HCT116 (cell line): Measurements from ENCODE around the gene EMILIN1. TPM values are rescaled to one million over a fixed set of nuclear protein-coding genes. Genes with fewer than 3 reads are reported as not detected.

ENCODE experiments used
- ATAC-seq: fragments of 200-7000 bp; cut with Tn5 transposase; 2 replicates; pipeline ENCODE4 v1.9.1; 2020; ENCODE audit warnings: mild to moderate bottlenecking, moderate library complexity
- BruUV-seq: library from RNA; stranded (reverse); fragments of 400-500 nt; replicated peaks from 2 replicates; lab custom pipeline; 2021; lab: Mats Ljungman, UMichigan
- CTCF ChIA-PET: fragments of 300-600 bp; sonication (Branson Sonifier 250); formaldehyde crosslinking; loops from one replicate; lab custom pipeline; 2021; ENCODE audit warnings: antibody characterized with exemption; lab: Charles Lee
- POLR2A ChIA-PET: fragments of 300-600, 350-600 bp; sonication (Branson Sonifier 250); formaldehyde crosslinking; loops from one replicate; lab custom pipeline; 2021; ENCODE audit warnings: antibody characterized with exemption; lab: Charles Lee
- RAD21 ChIA-PET, 2 experiments: fragments of 300-600 bp; sonication (Branson Sonifier 250); formaldehyde crosslinking; loops; one replicate each; lab custom pipeline; 2023; ENCODE audit warnings: low total read pairs in 2 of 2; ENCODE audit not compliant: uncharacterized antibody in 2 of 2, unreplicated experiment in 2 of 2, low non-redundant PET in 1 of 2; lab: Charles Lee
- DNase-seq: peaks from one replicate; pipeline ENCODE4 v3.0.0-alpha.2; 2010; ENCODE audit warnings: low read depth, low spot score
- H2AFZ ChIP-seq: fragments of 200-600 bp; shearing (Covaris generic), sonication (generic); 2 replicates; pipeline ENCODE4 v1.6.1; 2017; ENCODE audit warnings: low read depth, mixed run types, mixed read lengths, antibody characterized with exemption, low read length; ENCODE audit not compliant: poor library complexity, severe bottlenecking
- H3K27ac ChIP-seq: 2 replicates; pipeline ENCODE4 v1.5.1; 2012; ENCODE audit warnings: low read depth, low read length
- H3K27me3 ChIP-seq: fragments of 200-600 bp; sonication (generic); 2 replicates; pipeline ENCODE4 v1.6.1; 2016; ENCODE audit warnings: mixed run types, low read length, mixed read lengths; ENCODE audit not compliant: insufficient read depth
- H3K36me3 ChIP-seq, 2 experiments: fragments of 200-500 bp in 1 of 2; fragments of 200-600 bp in 1 of 2; sonication (Bioruptor generic) in 1 of 2; sonication (generic) in 1 of 2; 2 replicates each; pipeline versions ENCODE4 v1.5.1 to v1.6.1; 2014 to 2016; ENCODE audit warnings: low read length in 2 of 2, inconsistent platforms in 1 of 2, mixed read lengths in 1 of 2, mixed run types in 1 of 2; ENCODE audit not compliant: insufficient read depth in 2 of 2, control insufficient read depth in 1 of 2
- H3K4me1 ChIP-seq, 2 experiments: fragments of 200-600 bp in 1 of 2; sonication (generic) in 1 of 2; 2 replicates each; pipeline versions ENCODE4 v1.5.1 to v1.6.1; 2012 to 2017; ENCODE audit warnings: low read length in 2 of 2, inconsistent platforms in 1 of 2, mild to moderate bottlenecking in 1 of 2, mixed read lengths in 1 of 2, mixed run types in 1 of 2, moderate library complexity in 1 of 2; ENCODE audit not compliant: insufficient read depth in 2 of 2, control insufficient read depth in 1 of 2
- H3K4me2 ChIP-seq: fragments of 200-600 bp; sonication (generic); 2 replicates; pipeline ENCODE4 v1.6.1; 2017; ENCODE audit warnings: mixed run types, low read length, mixed read lengths
- H3K4me3 ChIP-seq, 2 experiments: fragments of 200-600 bp in 1 of 2; sonication (generic) in 1 of 2; replicated peaks in 1 of 2; 2 replicates each; pipeline ENCODE4 v1.5.1; 2011 to 2016; ENCODE audit warnings: low read length in 2 of 2, control low read depth in 1 of 2, low read depth in 1 of 2, mild to moderate bottlenecking in 1 of 2, mixed read lengths in 1 of 2, mixed run types in 1 of 2
- H3K79me2 ChIP-seq: fragments of 200-600 bp; sonication (generic); 2 replicates; pipeline ENCODE4 v1.6.1; 2017; ENCODE audit warnings: mild to moderate bottlenecking, mixed run types, low read length, moderate library complexity, mixed read lengths; ENCODE audit not compliant: insufficient read depth
- H3K9ac ChIP-seq: fragments of 200-600 bp; sonication (generic); 2 replicates; pipeline ENCODE4 v1.6.1; 2016; ENCODE audit warnings: low read length, mixed read lengths
- H3K9me2 ChIP-seq: fragments of 200-600 bp; sonication (generic), shearing (Covaris generic); 2 replicates; pipeline ENCODE4 v1.6.1; 2017; ENCODE audit warnings: mixed run types, mild to moderate bottlenecking, moderate library complexity; ENCODE audit not compliant: insufficient read depth
- H3K9me3 ChIP-seq, 2 experiments: fragments of 200-500 bp in 1 of 2; fragments of 200-600 bp in 1 of 2; sonication (Bioruptor generic) in 1 of 2; sonication (generic) in 1 of 2; 2 replicates each; pipeline ENCODE4 v1.6.1; 2014 to 2017; ENCODE audit warnings: low read length in 2 of 2, mixed read lengths in 2 of 2, inconsistent platforms in 1 of 2, low read depth in 1 of 2, mild to moderate bottlenecking in 1 of 2, mixed run types in 1 of 2, moderate library complexity in 1 of 2; ENCODE audit not compliant: control insufficient read depth in 1 of 2, insufficient read depth in 1 of 2
- H4K20me1 ChIP-seq: fragments of 200-600 bp; sonication (generic), shearing (Covaris generic); 2 replicates; pipeline ENCODE4 v1.6.1; 2017; ENCODE audit warnings: mixed run types, mild to moderate bottlenecking, moderate library complexity; ENCODE audit not compliant: insufficient read depth
- CEBPB ChIP-seq: IDR thresholded peaks from 2 replicates; pipeline ENCODE4 v1.6.1; 2012; ENCODE audit warnings: low read depth
- EGR1 ChIP-seq: IDR thresholded peaks from 2 replicates; pipeline ENCODE4 v1.6.1; 2012; ENCODE audit warnings: low read depth
- ELF1 ChIP-seq: IDR thresholded peaks from 2 replicates; pipeline ENCODE4 v1.6.1; 2012; ENCODE audit warnings: low read depth, borderline replicate concordance
- EZH2phosphoT487 ChIP-seq: fragments of 200-600 bp; IDR thresholded peaks from 2 replicates; pipeline ENCODE4 v1.6.1; 2018; ENCODE audit warnings: antibody characterized with exemption, borderline replicate concordance
- RAD21 ChIP-seq: IDR thresholded peaks from 2 replicates; pipeline ENCODE4 v1.6.1; 2012; ENCODE audit warnings: low read depth, mild to moderate bottlenecking
- SRF ChIP-seq: IDR thresholded peaks from 2 replicates; pipeline ENCODE4 v1.6.1; 2012; ENCODE audit warnings: low read depth
- TCF7L2 ChIP-seq: IDR thresholded peaks from 2 replicates; pipeline ENCODE4 v1.7.0; 2011; ENCODE audit warnings: borderline replicate concordance, inconsistent platforms; ENCODE audit not compliant: insufficient read depth, insufficient read length; ENCODE audit errors: extremely low read depth
- ZFX ChIP-seq: fragments of 450-650 bp; IDR thresholded peaks from 2 replicates; pipeline ENCODE4 v1.6.1; 2017
- intact Hi-C: fragments of 100-400 bp; cut with micrococcal nuclease; formaldehyde crosslinking; loops from 2 replicates; pipeline ENCODE4 v1.10.0; 2022
- total RNA-seq: library from RNA; stranded (reverse); gene quantifications from one replicate; pipeline ENCODE4 v1.2.1, GENCODE V29; 2021; ENCODE audit not compliant: unreplicated experiment
- TF ChIP-seq, protein P1 (sequence below): IDR thresholded peaks from 2 replicates; pipeline ENCODE4 v1.6.1; 2011; ENCODE audit warnings: mild to moderate bottlenecking, low read length, moderate library complexity; ENCODE audit not compliant: insufficient replicate concordance; ENCODE audit errors: extremely low read depth

Gene EMILIN1
- total RNA-seq, 1 experiment from 2014 or later, result 0.59 TPM

DNA sequence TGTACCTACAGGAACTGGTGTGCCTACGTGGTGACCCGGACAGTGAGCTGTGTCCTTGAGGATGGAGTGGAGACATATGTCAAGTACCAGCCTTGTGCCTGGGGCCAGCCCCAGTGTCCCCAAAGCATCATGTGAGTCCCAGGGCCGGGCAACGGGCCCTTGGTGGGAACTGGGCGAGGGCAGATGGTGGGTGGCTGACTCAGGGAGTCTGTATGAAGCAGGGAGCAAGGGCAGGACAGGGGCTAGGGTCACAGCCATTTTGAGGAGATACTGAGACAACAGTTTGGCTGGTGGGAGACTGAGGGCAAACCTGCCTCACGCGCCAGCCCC is 1.7 kb downstream of the EMILIN1 start:
- no peak overlapping the region for H2AFZ ChIP-seq
- no peaks in the 10 kb centered on the region for H3K79me2 ChIP-seq
- no peak for DNase-seq
- ChIA-PET POLR2A (interaction anchor here (1.3 kb wide), 1 partner anchor 9 kb away, joined by 3 read pairs; the partner anchor contains the start of gene OST4), CTCF (no interaction called here), RAD21 (no interaction called here)
- intact Hi-C loops, result no loop called here
- no peak overlapping the region for H3K4me3 ChIP-seq
- no TSS peak for BruUV-seq
- no peak for TF ChIP-seq CEBPB
- no peak for TF ChIP-seq RAD21
- TF ChIP-seq EGR1, result no peak
- no peak for TF ChIP-seq ELF1
- no peak for TF ChIP-seq SRF
- TF ChIP-seq EZH2phosphoT487, result no peak
- H3K9me3 ChIP-seq, result no peaks in the 10 kb centered on the region
- H3K27me3 ChIP-seq, result no peaks in the 10 kb centered on the region
- no peaks in the 10 kb centered on the region for H3K36me3 ChIP-seq
- no peak overlapping the region for H3K9ac ChIP-seq
- H3K4me2 ChIP-seq, result no peak overlapping the region
- H3K9me2 ChIP-seq, result no peaks in the 10 kb centered on the region
- H4K20me1 ChIP-seq, result no peaks in the 10 kb centered on the region
- H3K27ac ChIP-seq, result no peak overlapping the region; the same call in 1 of the 2 replicates
- peaks cover 8 to 18% of the 10 kb centered on the region in 2 experiments for H3K4me1 ChIP-seq
- ATAC-seq, result no peak

DNA sequence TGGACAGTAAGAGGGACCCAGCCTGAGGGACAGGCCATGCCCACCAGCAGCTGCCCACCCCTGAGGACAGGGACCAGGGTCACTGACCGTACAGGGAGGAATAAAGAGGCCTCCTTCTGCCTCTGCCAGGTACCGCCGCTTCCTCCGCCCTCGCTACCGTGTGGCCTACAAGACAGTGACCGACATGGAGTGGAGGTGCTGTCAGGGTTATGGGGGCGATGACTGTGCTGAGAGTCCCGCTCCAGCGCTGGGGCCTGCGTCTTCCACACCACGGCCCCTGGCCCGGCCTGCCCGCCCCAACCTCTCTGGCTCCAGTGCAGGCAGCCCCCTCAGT is 2.2 kb downstream of the EMILIN1 start:
- H3K27me3 ChIP-seq, result no peaks in the 10 kb centered on the region
- no peak for TF ChIP-seq TCF7L2
- TF ChIP-seq, protein P1, sequence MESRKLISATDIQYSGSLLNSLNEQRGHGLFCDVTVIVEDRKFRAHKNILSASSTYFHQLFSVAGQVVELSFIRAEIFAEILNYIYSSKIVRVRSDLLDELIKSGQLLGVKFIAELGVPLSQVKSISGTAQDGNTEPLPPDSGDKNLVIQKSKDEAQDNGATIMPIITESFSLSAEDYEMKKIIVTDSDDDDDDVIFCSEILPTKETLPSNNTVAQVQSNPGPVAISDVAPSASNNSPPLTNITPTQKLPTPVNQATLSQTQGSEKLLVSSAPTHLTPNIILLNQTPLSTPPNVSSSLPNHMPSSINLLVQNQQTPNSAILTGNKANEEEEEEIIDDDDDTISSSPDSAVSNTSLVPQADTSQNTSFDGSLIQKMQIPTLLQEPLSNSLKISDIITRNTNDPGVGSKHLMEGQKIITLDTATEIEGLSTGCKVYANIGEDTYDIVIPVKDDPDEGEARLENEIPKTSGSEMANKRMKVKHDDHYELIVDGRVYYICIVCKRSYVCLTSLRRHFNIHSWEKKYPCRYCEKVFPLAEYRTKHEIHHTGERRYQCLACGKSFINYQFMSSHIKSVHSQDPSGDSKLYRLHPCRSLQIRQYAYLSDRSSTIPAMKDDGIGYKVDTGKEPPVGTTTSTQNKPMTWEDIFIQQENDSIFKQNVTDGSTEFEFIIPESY, result no peak
- TF ChIP-seq ZFX, result no peak
- TF ChIP-seq, all 23 proteins: peak for 0
- H3K4me2 ChIP-seq, result peak overlapping the region; percentile 81; the same call in 1 of the 2 replicates
- BruUV-seq, result no TSS peak
- peaks cover 13 to 22% of the 10 kb centered on the region in 2 experiments for H3K4me1 ChIP-seq
- H4K20me1 ChIP-seq, result no peaks in the 10 kb centered on the region
- H3K36me3 ChIP-seq, result no peaks in the 10 kb centered on the region
- intact Hi-C loops, result no loop called here
- ChIA-PET RAD21 (no interaction called here), CTCF (interaction anchor here (0.6 to 1.3 kb wide), 6 partner anchors 8 to 155 kb away, joined by 3 to 6 read pairs (median 3); partner anchors contain the start of genes AGBL5 and OST4), POLR2A (interaction anchor here (0.6 to 1.3 kb wide), 3 partner anchors 9 to 119 kb away, joined by 3 to 6 read pairs (median 3); partner anchors contain the start of gene OST4)
- no peak for ATAC-seq
- H3K9me3 ChIP-seq, result no peaks in the 10 kb centered on the region
- H3K9me2 ChIP-seq, result no peaks in the 10 kb centered on the region
- no peak overlapping the region for H3K9ac ChIP-seq
- DNase-seq, result no peak
- no peaks in the 10 kb centered on the region for H3K79me2 ChIP-seq
- no peak overlapping the region for H3K4me3 ChIP-seq
- H3K27ac ChIP-seq, result peak overlapping the region; percentile 28; the same call in 1 of the 2 replicates
- H2AFZ ChIP-seq, result no peak overlapping the region
